GM19324 (cell line): Measurements from ENCODE around the gene ARHGEF1.
"Not testable (repeated sequence)": the region's sequence is repeated elsewhere in the genome, so short reads cannot be mapped to it uniquely, and the experiment has no call there.

Source experiments
- ATAC-seq: cut with Tn5 transposase; IDR thresholded peaks from one replicate; pipeline ENCODE4 v1.9.1; 2021; ENCODE audit warnings: mild to moderate bottlenecking, moderate library complexity; ENCODE audit not compliant: unreplicated experiment, low FRiP score

Gene ARHGEF1

DNA sequence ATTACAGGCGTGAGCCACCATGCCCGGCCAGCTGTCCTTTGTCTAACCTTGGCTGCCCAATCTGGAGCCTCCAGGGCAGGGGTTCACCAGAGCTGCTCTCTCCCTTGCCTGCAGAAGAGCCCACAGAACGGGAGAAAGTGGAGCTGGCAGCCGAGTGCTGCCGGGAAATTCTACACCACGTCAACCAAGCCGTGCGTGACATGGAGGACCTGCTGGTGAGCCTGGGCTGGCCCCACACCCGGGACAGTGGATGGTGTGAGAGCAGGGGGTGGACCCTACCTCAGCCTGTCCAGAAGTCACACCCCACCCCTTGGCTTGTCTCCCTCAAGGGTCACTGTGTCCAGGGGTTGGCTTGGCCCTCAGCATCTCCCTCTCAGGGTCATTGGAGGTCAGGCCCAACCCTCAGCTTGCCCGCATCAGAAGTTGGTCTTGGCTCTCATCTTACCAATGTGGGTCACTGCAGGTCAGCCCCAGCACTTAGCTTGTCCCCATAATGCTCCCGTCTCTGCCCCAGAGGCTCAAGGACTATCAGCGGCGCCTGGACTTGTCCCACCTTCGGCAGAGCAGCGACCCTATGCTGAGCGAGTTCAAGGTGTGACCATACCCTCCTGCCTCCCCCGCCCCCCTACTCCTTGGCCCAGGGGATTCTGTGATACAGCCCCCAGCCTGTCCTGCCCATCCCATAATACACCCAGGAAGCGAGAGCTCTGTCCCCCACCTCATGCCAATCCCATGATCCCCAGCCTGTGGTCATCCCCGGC, 20.4 kb downstream of the ARHGEF1 start:
- no peak for ATAC-seq

DNA sequence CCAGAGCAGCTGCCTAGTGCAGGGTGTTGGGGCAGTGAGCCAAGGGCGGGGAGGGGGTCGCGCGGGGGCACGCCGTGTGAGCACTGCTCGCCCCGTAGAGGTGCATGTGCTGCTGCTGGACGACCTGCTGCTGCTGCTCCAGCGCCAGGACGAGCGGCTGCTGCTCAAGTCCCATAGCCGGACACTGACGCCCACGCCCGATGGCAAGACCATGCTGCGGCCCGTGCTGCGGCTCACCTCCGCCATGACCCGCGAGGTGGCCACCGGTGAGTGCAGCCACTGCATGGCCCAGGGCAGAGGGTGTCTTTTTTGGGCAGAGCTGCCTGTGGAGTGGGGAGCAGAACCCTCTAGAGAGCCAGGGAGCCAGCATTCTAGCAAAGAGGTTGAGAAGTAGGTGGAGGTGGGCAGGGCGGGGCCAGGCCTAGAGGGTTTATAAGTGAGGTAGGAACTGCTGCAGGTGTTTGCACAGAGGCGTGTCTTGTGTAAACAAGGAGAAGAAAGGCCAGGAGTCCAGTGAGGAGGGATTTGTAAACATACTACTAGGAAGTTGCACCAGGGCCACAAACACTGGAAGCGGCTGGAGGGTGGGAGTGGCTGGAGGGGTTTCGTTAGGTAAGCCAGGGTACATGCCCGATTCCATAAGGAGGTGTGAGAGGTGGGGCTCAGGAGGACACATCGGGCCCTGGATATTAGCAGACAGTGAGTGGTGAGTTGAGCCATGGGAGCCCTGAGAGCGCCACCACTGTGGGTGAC, 21.3 kb downstream of the ARHGEF1 start:
- no peak for ATAC-seq

DNA sequence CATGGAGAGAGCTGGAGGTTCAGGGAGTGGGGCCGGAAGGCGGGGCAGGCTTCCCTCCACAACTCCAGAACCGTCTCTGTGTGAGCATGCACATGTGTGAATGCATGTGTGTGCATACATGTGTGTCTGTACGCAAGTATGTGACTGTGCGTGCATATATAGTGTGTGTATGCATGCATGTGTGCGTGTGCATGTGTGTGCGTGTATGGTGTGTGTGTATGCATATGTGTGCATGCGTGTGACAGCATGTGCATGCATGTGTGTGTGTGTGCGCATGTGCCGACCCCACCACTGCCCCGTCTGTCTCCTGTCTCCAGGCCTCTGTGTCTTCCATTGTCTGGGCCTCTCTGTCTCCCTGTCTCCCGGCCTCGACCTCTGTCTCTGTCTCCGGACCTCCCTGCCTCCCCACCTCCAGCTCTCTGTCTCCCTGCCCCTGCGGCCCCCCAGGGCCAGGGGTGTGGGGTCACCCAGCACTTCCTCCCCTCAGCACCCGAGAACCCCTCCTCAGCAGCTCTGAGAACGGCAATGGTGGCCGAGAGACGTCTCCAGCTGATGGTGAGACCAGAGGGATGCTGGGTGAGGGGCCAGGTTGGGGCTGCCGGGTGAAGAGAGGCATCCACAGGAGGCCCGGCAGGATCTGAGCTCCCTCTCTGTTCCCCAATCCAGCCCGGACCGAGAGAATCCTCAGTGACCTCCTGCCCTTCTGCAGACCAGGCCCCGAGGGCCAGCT, 22.5 kb downstream of the ARHGEF1 start:
- no peak for ATAC-seq

DNA sequence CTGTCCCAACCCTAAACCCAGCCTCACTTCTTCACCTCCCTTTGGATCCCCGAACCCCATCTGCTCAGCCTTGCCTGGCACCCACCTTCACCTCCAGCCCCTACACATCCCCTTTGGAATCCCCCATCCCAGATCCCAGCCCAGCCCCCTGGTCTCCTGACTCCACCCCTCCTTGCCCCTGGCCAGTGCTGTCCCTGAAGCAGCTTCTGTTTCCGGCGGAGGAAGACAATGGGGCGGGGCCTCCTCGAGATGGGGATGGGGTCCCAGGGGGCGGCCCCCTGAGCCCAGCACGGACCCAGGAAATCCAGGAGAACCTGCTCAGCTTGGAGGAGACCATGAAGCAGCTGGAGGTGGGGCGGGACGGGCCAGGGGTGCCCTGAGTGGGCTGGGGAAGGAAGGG, 23.3 kb downstream of the ARHGEF1 start:
- no peak for ATAC-seq

DNA sequence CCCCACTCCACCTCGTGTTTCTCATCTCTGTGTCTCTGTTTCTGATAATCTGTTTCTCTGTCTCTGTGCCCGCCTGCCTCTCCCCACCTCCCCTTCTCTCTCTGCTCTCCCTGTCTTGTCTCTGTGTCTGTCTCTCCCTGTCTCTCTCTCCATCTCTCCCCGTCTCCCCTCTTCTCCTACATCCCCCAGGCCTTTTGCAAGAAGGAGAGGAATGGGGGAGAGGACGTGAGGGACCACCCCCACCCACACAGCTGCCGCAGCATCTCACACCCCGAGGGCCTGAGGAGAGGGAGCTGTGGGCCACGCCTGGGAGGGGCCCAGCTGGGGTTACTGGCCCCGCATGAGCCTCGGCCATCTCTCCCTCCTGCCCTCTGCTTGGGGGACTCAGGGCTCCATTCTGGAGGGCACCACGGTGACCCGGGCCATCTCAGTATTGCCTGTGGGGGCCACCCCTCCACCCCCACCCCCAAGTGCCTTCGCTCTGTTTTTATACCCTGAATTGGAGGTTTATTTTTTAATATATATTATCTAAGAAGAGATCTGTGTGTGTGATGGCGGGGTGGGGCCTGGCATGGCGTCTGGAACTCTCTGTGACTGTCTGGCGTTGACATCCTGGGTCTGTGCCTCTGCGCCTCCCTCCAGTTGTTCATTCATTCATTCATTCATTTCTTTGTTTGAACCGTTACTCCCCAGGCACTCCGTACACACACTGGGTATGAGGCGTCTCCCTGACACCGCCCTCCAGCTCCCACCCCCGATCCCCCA, 24.1 kb downstream of the ARHGEF1 start:
- no peak for ATAC-seq

DNA sequence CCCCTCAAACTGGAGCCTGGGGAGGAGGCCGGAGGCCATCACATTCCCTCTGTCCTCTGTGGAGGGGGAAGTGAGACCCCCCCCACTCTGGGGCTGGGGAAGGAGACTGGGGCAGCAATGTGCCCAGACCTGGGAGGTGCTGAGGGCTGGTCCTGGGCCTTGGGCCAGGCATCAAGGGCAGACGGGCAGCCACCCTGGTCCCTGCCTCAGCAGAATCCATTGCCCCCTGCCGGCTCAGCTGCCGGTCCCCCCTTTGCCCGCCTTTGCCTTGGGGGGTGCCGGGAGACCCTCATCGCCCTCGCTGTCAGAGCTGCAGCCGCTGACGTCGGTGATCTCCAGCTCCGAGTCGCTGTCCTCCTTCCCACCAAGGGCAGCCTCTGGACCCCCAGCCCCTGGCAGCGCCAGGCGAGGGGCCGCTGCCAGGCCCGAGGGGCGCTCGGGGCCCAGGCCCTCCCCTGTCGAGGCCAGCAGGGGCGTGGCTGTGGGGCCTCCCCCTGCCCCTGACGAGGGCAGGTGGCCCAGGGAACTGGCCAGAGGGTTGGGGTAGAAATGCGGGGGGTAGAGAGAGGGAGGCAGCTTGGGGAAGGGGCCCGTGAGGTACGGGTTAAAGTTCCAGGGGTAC, 25.1 kb downstream of the ARHGEF1 start:
- ATAC-seq, result no peak

DNA sequence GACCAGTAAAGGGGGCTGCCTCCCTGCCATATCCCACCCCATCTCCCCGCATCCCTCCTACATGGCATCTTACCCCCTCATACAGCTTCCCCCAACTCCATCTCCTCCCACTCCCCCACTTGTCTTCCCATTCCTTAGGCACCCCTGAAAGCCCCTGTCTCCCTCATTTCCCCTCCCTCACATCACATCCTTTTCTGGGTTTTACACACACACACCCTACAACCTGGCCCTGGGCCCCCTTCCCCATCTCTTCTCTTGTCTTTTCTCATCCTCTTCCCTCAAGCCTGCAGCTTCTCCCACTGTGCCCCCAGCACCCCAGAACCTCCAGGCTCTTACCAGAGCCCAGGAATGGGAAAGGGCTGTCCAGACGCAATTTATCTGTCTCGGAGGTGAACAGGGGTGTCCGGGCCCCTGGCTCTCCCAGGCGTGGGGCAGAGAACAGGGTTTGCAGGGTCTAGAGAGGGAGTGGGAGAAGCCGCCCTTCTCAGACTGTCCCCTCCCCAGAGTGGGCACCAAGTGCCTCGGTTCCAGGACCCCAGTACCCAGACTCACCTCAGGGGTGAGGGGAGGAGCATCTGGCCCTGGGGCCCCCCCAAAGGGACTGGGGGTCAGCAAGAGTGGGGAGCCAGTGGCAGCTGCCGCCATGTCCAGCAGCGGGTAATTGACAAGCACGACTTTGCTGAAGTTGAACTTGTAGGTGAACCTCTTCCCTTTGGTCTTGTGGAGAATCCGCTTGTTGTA, 25.9 kb downstream of the ARHGEF1 start:
- no peak for ATAC-seq

DNA sequence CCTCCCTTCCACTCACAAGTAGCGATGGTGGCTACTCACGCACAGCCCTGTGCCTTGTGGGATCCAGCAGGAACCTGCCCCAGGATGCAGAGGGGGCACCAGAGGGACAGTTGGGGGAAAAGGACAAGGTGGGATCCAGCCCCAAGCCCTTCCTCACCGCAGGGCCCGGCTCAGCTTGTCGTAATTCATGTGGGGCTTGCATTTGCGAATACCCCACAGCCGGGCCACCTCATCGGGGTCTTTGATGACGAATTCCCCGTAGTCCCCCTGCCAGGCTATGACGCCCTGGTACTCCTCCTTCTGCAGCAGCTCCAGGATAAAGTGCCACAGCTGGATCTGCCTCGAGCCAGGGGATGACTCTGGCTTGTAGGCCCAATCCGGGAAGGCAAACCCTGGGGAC, 26.7 kb downstream of the ARHGEF1 start:
- ATAC-seq, result no peak

DNA sequence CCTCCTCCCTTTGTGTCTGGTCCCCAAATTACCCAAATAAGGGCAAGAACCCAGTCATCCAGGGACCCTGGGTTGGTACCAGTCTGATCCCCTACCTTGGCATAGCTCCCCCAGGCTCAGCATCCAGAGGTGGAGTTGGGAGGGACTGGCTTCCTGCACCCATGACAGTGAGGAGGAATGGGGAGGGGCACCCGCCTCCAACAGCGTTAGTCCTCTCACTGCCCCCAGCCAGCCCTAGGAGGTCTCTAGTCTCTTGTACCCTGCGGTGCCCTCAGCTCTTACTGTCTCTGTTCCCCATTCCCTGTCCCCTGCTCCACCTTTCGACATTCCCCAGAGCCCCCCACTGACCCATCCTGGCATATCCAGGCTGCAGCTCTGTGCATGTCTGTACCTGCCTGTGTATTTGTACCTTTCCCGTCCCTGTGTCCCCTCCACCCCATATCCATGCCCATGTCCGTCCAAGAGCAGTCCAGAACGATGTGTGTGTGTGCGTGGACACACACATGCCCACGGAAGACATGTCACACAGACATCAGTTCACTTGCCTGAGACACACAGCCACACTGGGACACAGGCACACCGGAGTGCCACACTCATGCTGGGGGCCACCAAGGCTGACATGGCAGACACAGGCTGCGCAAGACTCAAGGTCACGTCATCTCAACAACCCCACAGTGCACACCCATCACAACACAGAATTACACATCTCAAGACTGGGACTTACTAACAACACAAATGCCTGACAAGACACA, 27.4 kb downstream of the ARHGEF1 start:
- ATAC-seq, result no peak

DNA sequence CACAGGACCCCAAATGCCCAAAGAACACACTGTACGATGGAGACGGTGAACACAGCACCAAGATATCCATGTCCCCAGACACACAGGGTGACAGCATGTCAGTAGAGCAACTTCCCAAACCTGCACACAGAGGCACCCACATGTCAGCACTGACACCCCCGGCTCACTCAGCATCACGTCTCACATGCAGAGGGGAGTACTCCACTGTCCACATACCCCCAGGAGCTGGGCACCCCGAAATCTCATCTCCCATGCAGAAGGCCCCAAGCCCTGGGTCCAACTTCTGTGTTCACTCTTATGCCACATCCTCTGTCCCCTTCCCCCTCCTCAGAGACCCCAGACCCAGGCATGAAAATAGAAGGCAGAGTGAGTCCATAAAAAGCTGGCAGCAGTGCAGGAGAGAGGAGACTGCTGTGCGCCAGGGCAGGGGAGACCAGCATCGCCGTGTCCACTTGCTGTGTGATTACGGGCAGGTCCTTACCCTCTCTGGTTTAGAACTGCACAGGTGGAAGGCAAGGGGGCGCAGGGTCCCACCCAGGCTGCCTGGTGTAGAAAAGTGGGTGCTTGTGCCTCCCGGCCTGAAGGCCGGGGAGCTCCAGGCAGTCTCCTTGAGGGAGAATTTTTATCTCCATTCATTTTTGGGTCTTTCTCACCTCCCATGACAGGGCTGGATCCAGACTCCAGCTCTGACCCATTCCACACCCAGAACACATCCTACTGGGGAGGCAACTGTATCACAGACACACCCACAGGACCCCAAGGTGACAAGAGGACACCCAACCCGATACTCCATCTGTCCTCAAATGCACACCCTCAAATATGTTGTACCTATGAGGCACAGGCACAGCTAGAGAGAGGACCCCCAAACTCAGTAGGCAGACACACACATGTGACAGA, 28.3 kb downstream of the ARHGEF1 start:
- no peak for ATAC-seq

DNA sequence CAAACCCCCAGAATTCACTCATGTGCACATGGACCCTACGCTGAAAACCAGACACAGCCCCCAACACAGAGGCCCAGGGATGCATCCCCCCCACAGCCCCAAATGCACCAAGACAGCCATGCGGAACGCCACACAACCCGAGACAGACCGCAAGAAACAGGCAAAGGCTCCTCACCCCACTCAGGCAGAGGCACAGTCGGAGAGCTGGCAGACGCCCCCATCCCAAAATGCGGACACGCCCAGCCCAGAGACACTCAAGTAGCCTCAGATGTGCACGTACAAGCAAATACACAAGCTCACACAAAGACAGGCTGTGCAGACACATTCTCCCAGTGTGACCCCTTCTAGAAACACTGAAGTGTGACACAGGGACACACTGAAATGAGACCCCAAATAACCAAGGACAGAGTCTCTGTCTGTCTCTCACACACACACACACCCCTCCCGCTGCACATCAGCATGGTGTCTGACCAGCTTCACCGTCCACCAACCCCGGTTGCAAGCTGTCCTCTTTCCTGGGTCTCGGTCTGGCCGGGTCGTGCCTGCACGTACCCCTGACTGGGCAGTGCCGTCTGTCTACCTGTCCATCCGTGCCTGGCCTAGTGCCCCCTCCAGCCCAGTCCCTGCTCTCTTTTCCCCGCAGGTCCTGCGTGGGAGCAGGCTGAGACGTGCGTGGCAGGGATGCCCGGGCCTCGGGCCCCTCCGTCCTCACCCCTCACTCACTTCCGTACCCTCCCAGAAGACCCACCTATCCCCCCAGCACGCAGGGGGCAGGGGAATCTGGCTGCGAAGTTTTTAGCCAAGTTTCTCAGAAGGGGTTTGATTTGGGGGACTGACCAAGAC, 29.1 kb downstream of the ARHGEF1 start:
- no peak for ATAC-seq

DNA sequence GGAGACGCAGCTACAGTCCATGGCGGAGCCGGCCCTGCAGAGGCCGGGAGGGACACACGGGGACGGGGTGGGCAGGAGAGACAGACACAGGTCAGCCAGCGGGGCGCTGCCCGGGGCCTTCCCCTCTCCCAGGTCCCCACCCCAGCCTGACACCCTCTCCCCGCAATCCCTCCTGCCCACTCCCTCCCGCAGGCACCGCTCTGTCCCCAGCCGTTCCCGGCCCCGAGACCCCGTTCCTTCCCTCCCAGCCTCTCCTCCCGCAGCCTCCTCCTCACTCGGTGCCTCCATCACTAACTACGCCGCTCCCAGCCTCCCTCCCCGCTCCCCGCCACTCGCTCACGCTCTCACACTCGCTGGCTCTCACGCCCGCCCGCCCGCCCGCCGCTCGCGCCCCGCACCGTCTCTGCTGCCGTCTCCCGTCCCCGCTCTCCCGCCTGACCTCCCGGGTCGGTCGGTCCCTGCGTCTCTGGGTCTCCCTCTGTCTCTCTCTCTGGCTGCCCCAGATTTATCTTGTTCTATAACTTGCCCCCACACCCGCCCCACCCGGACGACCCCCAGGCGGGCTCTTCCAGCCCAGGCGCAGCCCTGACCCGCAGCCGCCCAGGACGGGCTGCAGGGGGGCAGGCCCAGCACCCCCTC, 30.0 kb downstream of the ARHGEF1 start:
- ATAC-seq, result no peak

DNA sequence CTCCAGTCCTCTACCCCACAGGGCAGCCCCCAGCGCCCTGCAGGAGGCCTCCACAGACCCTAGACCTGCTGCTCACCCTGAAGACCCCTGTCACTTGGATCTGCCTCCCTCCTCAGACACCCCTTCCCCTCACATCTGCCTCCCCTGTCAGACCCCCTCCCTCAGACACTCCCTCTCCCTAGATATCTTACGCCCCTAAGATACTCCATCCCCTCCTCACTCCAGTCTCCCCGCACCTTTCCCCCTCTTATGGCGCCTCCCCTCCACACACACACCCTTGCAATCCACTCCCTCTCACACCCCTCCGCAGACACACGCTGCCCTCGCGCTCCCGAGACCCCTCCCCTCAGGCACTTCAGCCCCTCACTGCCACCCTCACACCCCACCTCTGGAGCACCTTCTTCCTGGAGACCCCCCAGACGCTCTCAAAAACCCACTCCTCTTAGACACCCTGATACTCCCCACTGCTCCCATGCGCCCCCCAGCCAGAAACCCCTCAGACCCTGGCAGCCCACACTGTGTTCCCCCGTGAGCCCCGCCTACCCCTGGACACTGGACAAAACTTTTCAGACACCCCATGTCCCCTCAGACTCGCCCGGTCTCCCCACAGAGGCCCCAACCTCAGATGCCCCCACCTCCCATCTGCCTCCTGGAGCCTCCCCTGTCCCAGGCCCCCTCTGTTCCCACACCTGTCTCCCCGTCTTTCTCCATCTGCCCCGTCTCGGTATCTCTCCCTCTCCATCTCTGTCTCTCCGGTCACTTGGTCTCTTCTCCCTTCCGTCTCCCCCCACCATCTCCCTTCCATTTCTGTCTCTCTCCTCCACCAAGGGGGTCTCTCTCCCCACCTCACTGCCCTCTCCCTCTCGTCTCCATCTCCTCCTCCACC, 30.8 kb downstream of the ARHGEF1 start:
- ATAC-seq, result no peak

DNA sequence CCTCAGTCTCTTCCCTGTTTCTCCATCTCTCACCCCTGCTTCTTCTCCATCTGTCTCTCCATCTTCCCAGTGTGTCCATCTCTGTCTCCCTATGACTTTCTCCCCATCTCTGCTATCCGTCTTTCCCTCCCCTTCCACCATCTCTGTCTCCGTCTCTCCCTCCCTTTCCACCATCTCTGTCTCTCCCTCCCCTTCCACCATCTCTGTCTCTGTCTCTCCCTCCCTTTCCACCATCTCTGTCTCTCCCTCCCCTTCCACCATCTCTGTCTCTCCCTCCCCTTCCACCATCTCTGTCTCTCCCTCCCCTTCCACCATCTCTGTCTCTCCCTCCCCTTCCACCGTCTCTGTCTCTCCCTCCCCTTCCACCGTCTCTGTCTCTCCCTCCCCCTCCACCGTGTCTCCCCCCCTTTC, 31.4 kb downstream of the ARHGEF1 start:
- not testable (repeated sequence) for ATAC-seq

DNA sequence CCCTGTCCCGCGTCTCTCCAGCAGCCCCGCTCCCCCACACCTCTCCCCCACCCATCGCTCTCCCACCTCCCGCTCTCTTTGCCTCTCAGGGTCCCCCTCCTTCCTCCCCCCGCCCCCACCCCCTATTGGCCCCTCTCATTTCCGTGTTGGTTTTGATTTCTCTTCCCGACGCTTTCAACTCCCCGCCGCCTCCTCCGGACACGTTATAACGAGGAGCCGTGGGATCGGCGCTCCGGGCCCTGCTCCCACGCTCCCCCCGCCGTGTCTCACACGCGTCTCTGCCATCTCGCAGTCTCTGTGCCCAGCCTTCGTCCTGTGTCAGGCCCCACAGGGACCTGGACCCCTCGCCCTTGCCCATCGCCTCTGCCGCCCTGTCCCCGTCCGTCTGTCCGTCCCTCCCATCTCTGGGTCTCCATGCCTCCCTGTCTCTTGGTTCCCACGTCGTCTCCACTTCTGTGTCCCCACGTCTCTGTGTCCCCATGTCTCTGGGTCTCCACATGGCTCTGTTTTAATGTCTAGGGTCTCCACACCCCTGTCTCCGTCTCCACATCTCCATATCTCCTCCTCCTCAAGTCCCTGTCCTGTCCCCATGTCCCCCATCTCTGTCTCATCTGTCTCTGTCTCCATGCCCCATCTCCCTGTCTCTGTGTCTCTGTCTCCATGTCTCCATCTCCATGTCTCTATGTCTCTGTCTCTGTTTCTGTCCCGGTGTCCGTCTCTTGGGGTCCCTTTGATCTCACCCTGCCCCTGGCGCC, 32.2 kb downstream of the ARHGEF1 start:
- no peak for ATAC-seq
